ENCODE results near the gene TPSAB1.

GRCh38 chr16:1198194-1198593 lies 42.3 kb upstream of the TPSAB1 start:
- TF ChIP-seq CTCF (IDR thresholded peaks at IDR 0.05; ENCODE audit: low read depth, low read length) = no peak
- TF ChIP-seq EZH2phosphoT487 (IDR thresholded peaks at IDR 0.05; ENCODE audit: low read depth) = no peak
